ENCODE data around the gene AGAP1. TPM values are rescaled to one million over a fixed set of nuclear protein-coding genes. Genes with fewer than 3 reads are reported as not detected.

Gene AGAP1
- total RNA-seq, 3 donors from 2014 or later (not counting 1 experiment from before 2014, with no cell fraction given): 42.0 to 56.4 (median 45.7) TPM

DNA sequence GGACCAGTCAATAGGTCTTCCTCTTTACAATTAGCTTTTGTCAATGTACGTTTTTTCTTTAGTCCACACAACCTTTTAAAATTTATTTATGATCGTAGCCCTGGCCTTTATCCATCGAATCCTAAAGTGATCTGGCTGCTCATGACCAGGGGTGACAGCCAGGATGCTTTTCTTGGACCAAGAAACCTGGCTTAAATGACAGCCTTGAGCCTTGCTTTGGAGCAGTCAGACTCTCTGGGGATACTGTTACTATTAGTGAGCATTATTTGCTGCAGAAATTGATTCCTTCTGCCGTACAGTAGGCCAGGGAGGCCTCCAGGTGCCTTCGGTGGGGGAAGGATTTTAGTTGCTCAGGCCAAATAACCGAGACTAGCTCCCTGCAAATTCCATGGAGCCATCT is 70.2 kb downstream of the AGAP1 start:
- DNase-seq (no peak), ATAC-seq (no peak)
- Histone ChIP-seq H3K27ac (ENCODE audit: low read length) (no peak overlapping the region), H3K27me3 (ENCODE audit: control insufficient read depth, insufficient read depth, low read length) (no peaks in the 10 kb centered on the region), H3K4me3 (ENCODE audit: low read length) (no peak overlapping the region), H3K4me1 (ENCODE audit: control insufficient read depth, insufficient read depth, low read length) (no peaks in the 10 kb centered on the region), H3K9me3 (ENCODE audit: control insufficient read depth, insufficient read depth, low read length) (no peaks in the 10 kb centered on the region), H3K36me3 (ENCODE audit: control insufficient read depth, insufficient read depth, low read length) (no peaks in the 10 kb centered on the region)
- Mint-ChIP-seq H3K9me3 (peaks cover 2% of the 10 kb centered on the region in 2 donors), H3K27ac (no peak overlapping the region), H3K4me1 (peaks cover 5 to 10% of the 10 kb centered on the region in 2 donors), H3K27me3 (ENCODE audit: low read depth in 2 of 2) (peaks cover 6 to 19% of the 10 kb centered on the region in 2 donors), H3K36me3 (no peaks in the 10 kb centered on the region), H3K4me3 (no peak overlapping the region)
- WGBS (ENCODE audit: insufficient coverage): 68% methylated on average over 6 of the region's 6 CpGs
- TF ChIP-seq, protein P1, sequence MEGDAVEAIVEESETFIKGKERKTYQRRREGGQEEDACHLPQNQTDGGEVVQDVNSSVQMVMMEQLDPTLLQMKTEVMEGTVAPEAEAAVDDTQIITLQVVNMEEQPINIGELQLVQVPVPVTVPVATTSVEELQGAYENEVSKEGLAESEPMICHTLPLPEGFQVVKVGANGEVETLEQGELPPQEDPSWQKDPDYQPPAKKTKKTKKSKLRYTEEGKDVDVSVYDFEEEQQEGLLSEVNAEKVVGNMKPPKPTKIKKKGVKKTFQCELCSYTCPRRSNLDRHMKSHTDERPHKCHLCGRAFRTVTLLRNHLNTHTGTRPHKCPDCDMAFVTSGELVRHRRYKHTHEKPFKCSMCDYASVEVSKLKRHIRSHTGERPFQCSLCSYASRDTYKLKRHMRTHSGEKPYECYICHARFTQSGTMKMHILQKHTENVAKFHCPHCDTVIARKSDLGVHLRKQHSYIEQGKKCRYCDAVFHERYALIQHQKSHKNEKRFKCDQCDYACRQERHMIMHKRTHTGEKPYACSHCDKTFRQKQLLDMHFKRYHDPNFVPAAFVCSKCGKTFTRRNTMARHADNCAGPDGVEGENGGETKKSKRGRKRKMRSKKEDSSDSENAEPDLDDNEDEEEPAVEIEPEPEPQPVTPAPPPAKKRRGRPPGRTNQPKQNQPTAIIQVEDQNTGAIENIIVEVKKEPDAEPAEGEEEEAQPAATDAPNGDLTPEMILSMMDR (IDR thresholded peaks at IDR 0.05): no peak
- intact Hi-C loops (cut with micrococcal nuclease): no loop called here

DNA sequence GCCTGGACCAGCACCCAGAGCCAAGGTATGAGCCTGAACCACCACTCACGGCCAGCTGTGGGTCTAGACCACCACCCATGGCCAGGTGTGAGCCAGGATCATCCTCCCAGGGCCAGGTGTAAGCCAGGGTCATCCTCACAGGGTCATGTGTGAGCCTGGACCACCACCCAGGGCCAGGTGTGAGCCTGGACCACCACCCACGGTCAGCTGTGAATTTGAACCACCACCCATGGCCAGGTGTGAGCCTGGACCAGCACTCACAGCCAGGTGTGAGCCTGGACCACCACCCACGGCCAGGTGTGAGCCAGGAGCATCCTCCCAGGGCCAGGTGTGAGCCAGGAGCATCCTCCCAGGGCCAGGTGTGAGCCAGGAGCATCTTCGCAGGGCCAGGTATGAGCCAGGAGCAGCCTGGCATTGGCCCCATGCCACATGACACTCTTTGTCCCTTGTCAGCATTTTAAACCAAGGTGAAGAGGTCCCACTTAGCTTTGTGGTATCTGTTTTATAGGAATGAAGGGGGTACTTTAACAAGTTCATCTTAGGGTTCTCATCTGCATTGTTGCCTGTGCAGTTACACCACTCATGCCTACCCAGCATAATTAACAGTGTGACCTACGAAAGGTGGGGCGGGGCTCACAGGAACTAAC is 71.2 kb downstream of the AGAP1 start:
- no peak for DNase-seq
- ATAC-seq: no peak
- H3K9me3 Mint-ChIP-seq: peaks cover 2% of the 10 kb centered on the region in 2 donors
- H3K36me3 Mint-ChIP-seq: no peaks in the 10 kb centered on the region
- TF ChIP-seq, protein P1 (IDR thresholded peaks at IDR 0.05): no peak
- H3K27ac Mint-ChIP-seq: no peak overlapping the region
- Histone ChIP-seq H3K27me3 (ENCODE audit: control insufficient read depth, insufficient read depth, low read length) (no peaks in the 10 kb centered on the region), H3K9me3 (ENCODE audit: control insufficient read depth, insufficient read depth, low read length) (no peaks in the 10 kb centered on the region), H3K4me3 (ENCODE audit: low read length) (no peak overlapping the region), H3K4me1 (ENCODE audit: control insufficient read depth, insufficient read depth, low read length) (no peaks in the 10 kb centered on the region), H3K27ac (ENCODE audit: low read length) (no peak overlapping the region), H3K36me3 (ENCODE audit: control insufficient read depth, insufficient read depth, low read length) (no peaks in the 10 kb centered on the region)
- H3K27me3 Mint-ChIP-seq (ENCODE audit: low read depth in 2 of 2): peaks cover 6 to 18% of the 10 kb centered on the region in 2 donors
- 76% methylated on average over 4 of the region's 6 CpGs for WGBS (ENCODE audit: insufficient coverage)
- H3K4me1 Mint-ChIP-seq: peaks cover 5 to 10% of the 10 kb centered on the region in 2 donors
- intact Hi-C loops (cut with micrococcal nuclease): no loop called here
- no peak overlapping the region for H3K4me3 Mint-ChIP-seq

DNA sequence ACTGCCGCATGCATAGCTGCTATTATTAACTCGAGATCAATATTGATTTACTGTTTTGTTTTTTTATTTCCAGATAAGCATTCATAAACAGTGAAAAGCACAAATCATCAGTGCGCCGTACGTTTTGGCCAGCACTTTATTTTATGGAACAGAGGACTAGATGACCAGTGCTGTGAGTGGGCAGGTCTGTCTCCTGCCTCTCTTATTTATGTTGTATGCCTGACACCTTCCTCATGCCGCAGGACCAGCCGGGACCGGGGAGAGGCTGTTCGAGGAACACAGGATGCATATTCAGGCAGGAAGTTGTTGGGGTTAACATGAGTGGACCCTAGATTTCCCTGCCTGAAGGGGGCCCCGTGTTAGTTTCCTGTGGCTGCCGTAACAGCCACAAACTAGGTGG is 72.6 kb downstream of the AGAP1 start:
- no peaks in the 10 kb centered on the region for H3K4me1 ChIP-seq (ENCODE audit: control insufficient read depth, insufficient read depth, low read length)
- H3K9me3 ChIP-seq (ENCODE audit: control insufficient read depth, insufficient read depth, low read length): no peaks in the 10 kb centered on the region
- no peaks in the 10 kb centered on the region for H3K36me3 ChIP-seq (ENCODE audit: control insufficient read depth, insufficient read depth, low read length)
- H3K27ac Mint-ChIP-seq: no peak overlapping the region
- H3K4me1 Mint-ChIP-seq: peaks cover 5 to 10% of the 10 kb centered on the region in 2 donors
- H3K4me3 Mint-ChIP-seq: no peak overlapping the region
- WGBS (ENCODE audit: insufficient coverage): 19% methylated on average over 11 of the region's 11 CpGs
- no peak overlapping the region for H3K27ac ChIP-seq (ENCODE audit: low read length)
- H3K36me3 Mint-ChIP-seq: no peaks in the 10 kb centered on the region
- intact Hi-C loops (cut with micrococcal nuclease): no loop called here
- ATAC-seq (no peak), DNase-seq (no peak)
- H3K27me3 Mint-ChIP-seq (ENCODE audit: low read depth in 2 of 2): peaks cover 6 to 12% of the 10 kb centered on the region in 2 donors
- H3K9me3 Mint-ChIP-seq: peaks cover 2% of the 10 kb centered on the region in 2 donors
- H3K27me3 ChIP-seq (ENCODE audit: control insufficient read depth, insufficient read depth, low read length): no peaks in the 10 kb centered on the region
- no peak overlapping the region for H3K4me3 ChIP-seq (ENCODE audit: low read length)
- TF ChIP-seq, protein P1 (IDR thresholded peaks at IDR 0.05): no peak

All from natural killer cell (primary cell).